Omental fat pad (tissue), 4 donors: Measurements from ENCODE around the gene PLD3. TPM values are rescaled to one million over a fixed set of nuclear protein-coding genes. Genes with fewer than 3 reads are reported as not detected.

ENCODE experiments used
- ATAC-seq: fragments of 150-250 bp; one replicate; pipeline ENCODE4 v1.9.1; 2016; ENCODE audit warnings: mild to moderate bottlenecking, moderate library complexity; ENCODE audit not compliant: low FRiP score
- DNase-seq: peaks from one replicate; pipeline ENCODE4 v3.0.0-alpha.2; 2019; ENCODE audit warnings: low spot score
- total RNA-seq, 4 donors: library from RNA; depleted of rRNA; stranded (reverse); fragments of >200 nt; gene quantifications; one replicate each; pipeline ENCODE4 v1.1.0, GENCODE V29; 2016
- TF ChIP-seq, protein P1 (sequence below), 3 donors: fragments of 450-650 bp; IDR thresholded peaks; one replicate each; pipeline ENCODE4 v1.5.1; 2016 to 2017; ENCODE audit warnings: antibody characterized with exemption in 3 of 3, mild to moderate bottlenecking in 3 of 3, moderate library complexity in 2 of 3

The PLD3 gene
- total RNA-seq, 4 donors from 2014 or later, result 254 to 437 (median 351) TPM

DNA sequence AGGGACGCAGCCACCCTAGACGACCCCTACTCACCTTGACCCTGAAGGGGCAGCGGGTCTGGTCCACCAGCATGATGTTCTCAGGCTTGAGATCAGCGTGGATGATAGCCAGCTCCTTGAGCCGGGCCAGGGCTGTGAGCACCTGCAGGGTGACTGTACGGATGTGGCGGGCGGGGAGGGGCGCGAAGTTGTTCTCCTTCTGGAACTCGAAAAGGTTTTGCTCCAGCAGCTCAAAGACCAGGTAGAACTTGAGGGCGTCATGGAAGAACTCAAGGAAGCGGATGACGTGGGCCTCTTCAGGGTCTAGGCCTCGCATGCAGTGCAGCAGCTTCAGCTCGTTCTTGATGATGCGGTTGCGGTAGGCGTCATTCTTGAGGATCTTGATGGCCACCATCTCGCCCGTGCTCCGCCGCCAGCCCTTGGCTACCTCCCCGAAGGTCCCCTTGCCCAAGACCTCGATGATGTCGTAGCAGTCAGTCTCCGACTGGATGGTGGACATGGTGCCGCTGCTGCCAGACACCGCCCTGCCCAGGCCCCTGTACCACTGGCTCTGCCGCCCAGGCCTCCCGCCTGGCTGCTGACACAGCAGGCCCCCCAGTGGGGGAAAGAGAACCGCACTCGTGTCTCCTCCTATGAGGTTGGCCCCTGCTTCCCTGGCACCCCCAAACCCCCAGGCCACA is 41.0 kb downstream of the PLD3 start:
- no peak for DNase-seq
- no peak for ATAC-seq
- TF ChIP-seq, protein P1, sequence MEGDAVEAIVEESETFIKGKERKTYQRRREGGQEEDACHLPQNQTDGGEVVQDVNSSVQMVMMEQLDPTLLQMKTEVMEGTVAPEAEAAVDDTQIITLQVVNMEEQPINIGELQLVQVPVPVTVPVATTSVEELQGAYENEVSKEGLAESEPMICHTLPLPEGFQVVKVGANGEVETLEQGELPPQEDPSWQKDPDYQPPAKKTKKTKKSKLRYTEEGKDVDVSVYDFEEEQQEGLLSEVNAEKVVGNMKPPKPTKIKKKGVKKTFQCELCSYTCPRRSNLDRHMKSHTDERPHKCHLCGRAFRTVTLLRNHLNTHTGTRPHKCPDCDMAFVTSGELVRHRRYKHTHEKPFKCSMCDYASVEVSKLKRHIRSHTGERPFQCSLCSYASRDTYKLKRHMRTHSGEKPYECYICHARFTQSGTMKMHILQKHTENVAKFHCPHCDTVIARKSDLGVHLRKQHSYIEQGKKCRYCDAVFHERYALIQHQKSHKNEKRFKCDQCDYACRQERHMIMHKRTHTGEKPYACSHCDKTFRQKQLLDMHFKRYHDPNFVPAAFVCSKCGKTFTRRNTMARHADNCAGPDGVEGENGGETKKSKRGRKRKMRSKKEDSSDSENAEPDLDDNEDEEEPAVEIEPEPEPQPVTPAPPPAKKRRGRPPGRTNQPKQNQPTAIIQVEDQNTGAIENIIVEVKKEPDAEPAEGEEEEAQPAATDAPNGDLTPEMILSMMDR (IDR thresholded peaks at IDR 0.05), result no peak

DNA sequence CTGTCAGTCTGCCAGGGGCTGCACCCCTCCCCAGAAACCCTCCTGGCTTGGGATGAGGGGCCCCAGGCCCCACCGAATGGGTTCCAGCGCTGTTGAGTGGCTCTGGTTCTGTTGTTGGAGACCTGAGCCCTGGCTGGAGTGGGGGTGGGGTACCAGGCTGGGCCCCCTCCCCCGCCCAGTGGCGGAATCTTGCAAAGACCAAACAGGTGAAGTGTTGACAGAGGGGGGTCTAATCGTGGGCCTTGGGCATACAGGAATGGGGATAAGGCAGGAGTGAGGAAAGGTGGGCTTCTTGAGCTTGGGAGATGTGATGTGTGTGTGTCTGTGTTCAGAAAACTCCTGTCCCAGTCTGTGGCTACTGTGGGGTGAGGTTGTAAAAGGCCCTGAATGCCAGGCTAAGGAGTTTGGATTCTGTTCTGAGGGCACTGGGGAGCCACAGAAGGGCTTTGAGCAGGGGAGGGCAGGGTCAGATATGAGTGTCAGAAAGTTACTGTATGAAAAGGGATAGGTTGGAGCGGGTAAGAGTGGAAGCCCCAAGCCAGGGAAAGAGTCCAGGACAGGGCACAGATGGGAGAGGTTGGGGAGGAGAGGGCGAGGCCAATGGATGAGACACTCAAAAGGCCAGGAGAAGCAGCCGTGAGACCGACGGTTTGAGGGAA is 41.7 kb downstream of the PLD3 start, which contains the start of gene HIPK4:
Gene HIPK4, minus strand, starts transcription at position 98 of the 659 bp plus-strand sequence. CDS start 279 bp downstream, outside the sequence.
- TF ChIP-seq, protein P1 (IDR thresholded peaks at IDR 0.05), result no peak
- ATAC-seq, result no peak
- DNase-seq, result no peak

DNA sequence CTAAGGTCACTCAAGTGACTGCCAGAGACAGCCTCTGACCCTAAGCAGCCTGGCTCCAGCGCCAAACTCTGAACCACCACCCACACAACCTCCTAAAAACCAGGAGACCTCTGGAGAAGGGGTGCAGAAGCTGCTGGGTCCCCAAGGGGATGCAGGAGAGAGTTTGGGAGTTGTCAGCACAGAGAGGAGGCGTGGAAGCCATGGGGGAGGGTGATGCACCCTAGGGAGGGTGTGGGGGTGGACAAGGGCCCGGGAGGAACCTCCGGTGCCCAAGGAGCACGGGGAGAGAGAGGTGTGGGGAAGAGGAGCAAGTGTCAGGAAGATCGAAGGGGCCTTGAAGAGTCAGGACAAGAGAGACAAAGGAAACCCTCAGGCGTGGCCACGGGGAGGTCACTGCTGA is 43.6 kb downstream of the PLD3 start:
- ATAC-seq, result no peak
- TF ChIP-seq, protein P1 (IDR thresholded peaks at IDR 0.05), result no peak
- DNase-seq, result no peak

DNA sequence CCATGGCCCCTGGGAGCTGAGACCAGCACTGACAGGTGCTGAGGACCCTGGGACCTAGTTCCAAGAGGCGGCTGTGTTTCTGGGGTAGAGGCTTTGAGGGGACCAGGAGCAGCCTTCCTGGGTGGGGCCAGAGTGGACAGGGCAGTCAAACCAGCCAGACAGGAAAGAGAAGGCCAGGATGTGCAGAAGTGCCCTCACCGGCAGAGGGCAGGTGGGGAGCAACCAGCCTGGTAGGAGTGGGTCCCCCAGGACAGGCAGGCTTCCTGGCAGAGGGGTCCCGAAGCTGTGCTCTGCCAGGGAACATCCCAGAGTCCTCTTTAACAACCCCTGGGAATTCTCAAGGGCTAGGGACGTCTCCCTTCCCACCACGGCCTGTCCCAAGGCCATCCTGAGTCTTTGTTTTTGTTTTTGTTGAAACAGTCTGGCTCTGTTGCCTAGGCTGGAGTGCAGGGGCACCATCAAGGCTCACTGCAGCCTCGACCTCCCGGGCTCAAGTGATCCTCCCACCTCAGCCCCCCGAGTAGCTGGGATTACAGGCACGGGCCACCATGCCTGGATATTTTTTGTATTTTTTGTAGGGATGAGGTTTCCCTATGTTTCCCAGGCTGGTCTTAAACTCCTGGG is 44.5 kb downstream of the PLD3 start:
- ATAC-seq (no peak), DNase-seq (no peak)
- TF ChIP-seq, protein P1 (IDR thresholded peaks at IDR 0.05), result no peak

DNA sequence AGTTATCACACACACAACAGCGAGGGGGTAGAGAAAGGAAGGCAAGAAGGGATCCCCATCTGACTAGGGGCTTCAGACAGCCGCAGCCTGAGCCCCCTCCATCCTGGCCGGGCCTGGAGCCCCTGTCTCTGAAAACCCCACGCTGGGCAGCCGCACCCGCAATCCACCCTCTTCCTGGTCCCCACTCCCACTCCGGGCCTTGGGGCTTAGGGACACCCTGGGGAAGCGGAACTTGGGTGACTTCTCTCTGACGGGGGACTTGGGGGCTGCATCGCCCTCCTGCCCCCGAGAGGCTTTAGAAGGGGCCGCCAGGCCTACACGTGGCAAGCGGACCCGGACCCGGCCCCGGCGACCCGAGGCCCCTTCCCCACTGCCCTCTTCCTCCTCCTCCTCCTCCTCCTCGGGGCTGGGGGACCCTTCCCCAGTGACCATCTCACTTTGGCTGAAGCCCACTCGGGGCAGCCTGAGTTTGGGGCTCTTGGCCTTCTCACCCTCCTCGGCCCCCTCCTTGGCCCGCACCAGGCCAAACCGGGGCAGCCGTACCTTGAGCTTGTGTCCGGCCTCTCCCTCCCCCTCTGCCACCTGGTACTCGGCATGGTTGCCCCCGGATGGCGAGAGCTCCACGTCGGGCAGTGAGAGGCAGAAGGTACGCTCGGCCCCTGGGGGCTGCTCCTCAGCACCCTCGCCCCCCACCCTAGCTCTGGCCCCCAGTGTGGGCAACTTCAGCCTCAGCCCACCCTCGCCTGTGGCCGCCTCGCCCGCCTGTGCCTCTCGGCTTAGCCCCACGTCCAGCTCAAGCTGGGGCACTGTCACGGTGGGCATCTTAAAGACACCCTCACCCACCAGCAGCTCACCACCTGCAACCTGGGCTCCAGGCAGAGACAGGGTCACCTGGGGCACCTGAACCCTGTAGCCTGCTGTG is 45.7 kb downstream of the PLD3 start:
- TF ChIP-seq, protein P1 (IDR thresholded peaks at IDR 0.05), result no peak
- ATAC-seq, result no peak

DNA sequence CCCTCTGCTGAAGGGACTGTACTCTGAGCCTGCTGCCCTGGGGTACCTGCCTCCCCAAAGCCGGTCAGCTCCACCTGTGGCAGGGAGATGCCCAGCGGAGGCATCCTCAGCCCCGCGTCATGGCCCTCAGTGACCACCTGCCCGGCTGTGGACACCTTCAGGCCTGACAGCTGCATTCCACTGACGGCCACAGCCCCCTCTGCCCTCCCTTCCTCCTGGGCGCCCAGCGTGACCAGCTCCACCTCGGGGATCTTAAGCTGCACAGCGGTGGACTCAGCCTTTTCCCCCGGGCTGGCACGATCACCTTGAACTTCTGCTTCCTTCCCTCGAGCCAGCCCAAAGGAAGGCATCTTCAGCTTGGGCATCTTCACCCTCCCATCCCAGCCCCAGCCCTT is 46.3 kb downstream of the PLD3 start:
- DNase-seq (no peak), ATAC-seq (no peak)

More for the DNA sequence above, 45.7 kb downstream of the PLD3 start:
- DNase-seq, result no peak

More for the DNA sequence above, 46.3 kb downstream of the PLD3 start:
- TF ChIP-seq, protein P1 (IDR thresholded peaks at IDR 0.05), result no peak
